Trophoblast cell (in vitro differentiated cells and primary cell): Measurements from ENCODE around the gene STX2.

Experiments
- DNase-seq, 2 donors: peaks; one replicate each; pipeline ENCODE4 v3.0.0-alpha.2; 2016
- H2AFZ ChIP-seq: 2 replicates; pipeline ENCODE4 v1.6.1; 2013; ENCODE audit warnings: low read length, moderate library complexity, mild to moderate bottlenecking; ENCODE audit not compliant: insufficient read depth, poor library complexity
- H2AK5ac ChIP-seq: 2 replicates; pipeline ENCODE4 v1.6.1; 2013; ENCODE audit warnings: mild to moderate bottlenecking, low read length
- H2BK120ac ChIP-seq: 2 replicates; pipeline ENCODE4 v1.6.1; 2013; ENCODE audit warnings: low read length, mild to moderate bottlenecking, moderate library complexity; ENCODE audit not compliant: insufficient read depth, poor library complexity
- H2BK12ac ChIP-seq: 2 replicates; pipeline ENCODE4 v1.6.1; 2013; ENCODE audit warnings: mild to moderate bottlenecking, low read length, moderate library complexity
- H2BK5ac ChIP-seq: 2 replicates; pipeline ENCODE4 v1.6.1; 2013; ENCODE audit warnings: low read length, low read depth, moderate library complexity, mild to moderate bottlenecking; ENCODE audit not compliant: poor library complexity
- H3K14ac ChIP-seq: 2 replicates; pipeline ENCODE4 v1.6.1; 2013; ENCODE audit warnings: mild to moderate bottlenecking, low read length
- H3K18ac ChIP-seq: 2 replicates; pipeline ENCODE4 v1.6.1; 2013; ENCODE audit warnings: mild to moderate bottlenecking, low read length
- H3K23ac ChIP-seq: 2 replicates; pipeline ENCODE4 v1.6.1; 2013; ENCODE audit warnings: low read length
- H3K27ac ChIP-seq: 2 replicates; pipeline ENCODE4 v1.5.1; 2013; ENCODE audit warnings: low read depth, mild to moderate bottlenecking, inconsistent platforms, low read length, moderate library complexity
- H3K27me3 ChIP-seq: 2 replicates; pipeline ENCODE4 v1.6.1; 2013; ENCODE audit warnings: inconsistent platforms, mild to moderate bottlenecking, low read length, moderate library complexity; ENCODE audit not compliant: insufficient read depth
- H3K36me3 ChIP-seq, 2 experiments: 1 replicate in 1 of 2; 2 replicates in 1 of 2; pipeline ENCODE4 v1.6.1; 2013; ENCODE audit warnings: low read length in 2 of 2, mild to moderate bottlenecking in 2 of 2, moderate library complexity in 1 of 2; ENCODE audit not compliant: insufficient read depth in 2 of 2, control insufficient read depth in 1 of 2
- H3K4ac ChIP-seq: 2 replicates; pipeline ENCODE4 v1.6.1; 2013; ENCODE audit warnings: low read depth, mild to moderate bottlenecking, low read length, moderate library complexity
- H3K4me1 ChIP-seq, 2 experiments: 1 replicate in 1 of 2; 2 replicates in 1 of 2; pipeline ENCODE4 v1.6.1; 2013; ENCODE audit warnings: low read length in 2 of 2, mild to moderate bottlenecking in 2 of 2, moderate library complexity in 1 of 2; ENCODE audit not compliant: insufficient read depth in 2 of 2, control insufficient read depth in 1 of 2
- H3K4me2 ChIP-seq: 2 replicates; pipeline ENCODE4 v1.6.1; 2013; ENCODE audit warnings: inconsistent platforms, mild to moderate bottlenecking, low read length, moderate library complexity
- H3K4me3 ChIP-seq: 2 replicates; pipeline ENCODE4 v1.5.1; 2013; ENCODE audit warnings: mild to moderate bottlenecking, low read depth, low read length, inconsistent platforms
- H3K79me1 ChIP-seq: one replicate; pipeline ENCODE4 v1.6.1; 2013; ENCODE audit warnings: low read length
- H3K79me2 ChIP-seq: 2 replicates; pipeline ENCODE4 v1.6.1; 2013; ENCODE audit warnings: low read length, mild to moderate bottlenecking; ENCODE audit not compliant: control insufficient read depth, insufficient read depth, poor library complexity
- H3K9ac ChIP-seq: 2 replicates; pipeline ENCODE4 v1.6.1; 2013; ENCODE audit warnings: mild to moderate bottlenecking, low read length
- H3K9me3 ChIP-seq: 2 replicates; pipeline ENCODE4 v1.6.1; 2013; ENCODE audit warnings: low read depth, mild to moderate bottlenecking, control low read depth, inconsistent platforms, low read length; ENCODE audit not compliant: insufficient read depth
- H4K12ac ChIP-seq: 2 replicates; pipeline ENCODE4 v1.6.1; 2013; ENCODE audit warnings: low read depth, mild to moderate bottlenecking, low read length, moderate library complexity
- H4K8ac ChIP-seq: 2 replicates; pipeline ENCODE4 v1.6.1; 2013; ENCODE audit warnings: low read depth, mild to moderate bottlenecking, low read length, moderate library complexity
- H4K91ac ChIP-seq: one replicate; pipeline ENCODE4 v1.6.1; 2013; ENCODE audit warnings: low read depth, mild to moderate bottlenecking, low read length, moderate library complexity
- WGBS: extraction: QIAGEN DNeasy Blood & Tissue Kit; methylation state at CpG from one replicate; pipeline ENCODE4 v1.1.7; 2013; ENCODE audit warnings: missing lambda C conversion rate; ENCODE audit not compliant: insufficient read length, insufficient coverage; ENCODE audit errors: extremely low coverage; 5-methylcytosine and 5-hydroxymethylcytosine counted together

STX2 gene

DNA sequence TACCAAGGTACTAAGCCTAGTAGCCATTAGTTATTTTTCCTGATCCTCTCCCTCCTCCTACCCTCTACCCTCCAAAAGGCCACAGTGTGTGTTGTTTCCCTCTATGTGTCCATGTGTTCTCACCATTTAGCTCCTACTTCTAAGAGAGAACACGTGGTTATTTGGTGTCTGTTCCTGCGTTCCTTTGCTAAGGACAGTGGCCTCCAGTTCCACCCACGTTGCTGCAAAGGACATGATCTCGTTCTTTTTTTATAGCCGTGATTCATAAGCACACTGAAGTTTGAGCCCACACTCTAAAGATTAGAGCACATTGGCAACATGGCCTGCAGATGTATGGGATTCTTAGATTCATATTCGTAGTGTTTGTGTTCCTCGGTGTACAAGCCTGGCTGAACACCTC is 8.1 kb upstream of the STX2 start:
- H3K4me3 ChIP-seq, result no peak overlapping the region
- no peak overlapping the region for H3K27ac ChIP-seq
- H2BK120ac ChIP-seq, result no peak overlapping the region
- H3K27me3 ChIP-seq, result no peaks in the 10 kb centered on the region
- H2AFZ ChIP-seq, result no peak overlapping the region
- WGBS, result no CpG with 5 or more reads among the region's 7 CpGs
- H3K9me3 ChIP-seq, result no peaks in the 10 kb centered on the region
- no peak overlapping the region for H2BK12ac ChIP-seq
- H3K4me1 ChIP-seq, result peaks cover 0 to 8% of the 10 kb centered on the region in 2 experiments
- no peak overlapping the region for H3K14ac ChIP-seq
- H3K9ac ChIP-seq, result no peak overlapping the region
- H4K8ac ChIP-seq, result no peak overlapping the region
- H3K79me1 ChIP-seq, result no peaks in the 10 kb centered on the region
- no peak overlapping the region for H4K12ac ChIP-seq
- H4K91ac ChIP-seq, result no peak overlapping the region
- no peak for DNase-seq
- H3K36me3 ChIP-seq, result no peaks in the 10 kb centered on the region
- no peak overlapping the region for H3K4me2 ChIP-seq
- no peak overlapping the region for H2BK5ac ChIP-seq
- H2AK5ac ChIP-seq, result no peak overlapping the region
- no peaks in the 10 kb centered on the region for H3K79me2 ChIP-seq
- no peak overlapping the region for H3K18ac ChIP-seq
- H3K4ac ChIP-seq, result no peak overlapping the region
- H3K23ac ChIP-seq, result no peak overlapping the region

DNA sequence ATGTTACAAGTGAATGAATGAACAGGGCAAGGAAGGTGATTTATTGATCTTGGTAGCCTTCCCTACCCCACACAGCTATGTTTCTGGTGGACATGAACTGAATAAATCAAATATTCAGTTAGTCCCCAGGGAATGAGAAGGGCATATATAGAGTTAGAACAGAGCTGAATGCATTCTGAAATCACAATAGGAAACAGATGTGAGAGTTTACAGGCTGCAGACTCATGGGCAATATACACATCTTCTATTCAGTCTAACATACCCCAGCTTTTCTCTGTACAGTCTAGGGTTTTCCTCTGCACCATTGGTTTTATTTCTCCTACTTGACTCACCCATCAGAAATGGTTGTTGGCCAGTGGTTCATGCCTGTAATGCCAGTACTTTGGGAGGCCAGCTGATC is 7.3 kb upstream of the STX2 start:
- Histone ChIP-seq H4K12ac (no peak overlapping the region), H4K8ac (no peak overlapping the region), H4K91ac (no peak overlapping the region), H2AK5ac (no peak overlapping the region), H3K4me1 (peaks cover 0 to 8% of the 10 kb centered on the region in 2 experiments), H3K4me2 (no peak overlapping the region), H3K27me3 (no peaks in the 10 kb centered on the region), H3K36me3 (no peaks in the 10 kb centered on the region), H2AFZ (no peak overlapping the region), H3K9ac (no peak overlapping the region), H2BK5ac (no peak overlapping the region), H3K79me2 (no peaks in the 10 kb centered on the region), H3K14ac (no peak overlapping the region), H3K27ac (no peak overlapping the region), H3K9me3 (no peaks in the 10 kb centered on the region), H3K79me1 (no peaks in the 10 kb centered on the region), H2BK12ac (no peak overlapping the region), H2BK120ac (no peak overlapping the region), H3K4me3 (no peak overlapping the region), H3K18ac (no peak overlapping the region), H3K23ac (no peak overlapping the region), H3K4ac (no peak overlapping the region)
- no peak for DNase-seq

DNA sequence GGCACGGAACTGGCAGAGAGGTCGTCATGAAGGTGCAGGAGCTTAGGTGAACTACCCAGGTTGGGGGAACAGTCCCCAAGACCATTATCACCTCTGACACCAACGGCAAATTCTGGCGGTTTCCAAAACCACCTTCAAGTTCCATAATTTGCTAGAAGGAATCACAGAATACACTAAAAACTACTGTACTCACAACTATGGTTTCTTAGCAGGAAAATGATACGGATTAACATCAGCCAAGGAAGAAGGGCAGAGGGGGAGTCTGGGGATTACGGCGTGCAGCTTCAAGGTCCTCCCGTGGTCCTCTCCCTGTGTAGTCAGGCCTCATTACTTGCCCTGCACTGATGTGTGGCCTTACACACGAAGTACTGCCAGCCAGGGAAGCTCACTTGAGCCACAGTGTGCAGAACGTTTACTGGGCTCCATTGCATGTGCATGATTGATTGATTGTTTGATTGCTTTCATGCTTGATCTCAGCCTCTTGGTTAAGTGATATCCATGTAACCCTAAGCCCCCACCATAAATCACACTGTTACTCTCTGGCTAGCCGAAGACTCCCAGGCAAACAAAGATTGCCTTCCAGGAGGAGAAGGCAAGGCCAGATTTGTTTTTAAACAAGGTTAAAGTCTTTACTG is 837 bp upstream of the STX2 start:
- Histone ChIP-seq H3K79me2 (no peaks in the 10 kb centered on the region), H3K4me2 (peak overlapping the region; percentile 55), H3K27ac (no peak overlapping the region), H2AK5ac (no peak overlapping the region), H2BK5ac (no peak overlapping the region), H3K27me3 (no peaks in the 10 kb centered on the region), H3K4me1 (peaks cover 2% of the 10 kb centered on the region in 2 experiments), H3K18ac (no peak overlapping the region), H3K14ac (no peak overlapping the region), H3K9me3 (peaks cover 2% of the 10 kb centered on the region), H2BK12ac (no peak overlapping the region), H3K9ac (no peak overlapping the region), H3K4ac (no peak overlapping the region), H4K91ac (no peak overlapping the region), H3K23ac (no peak overlapping the region), H3K4me3 (no peak overlapping the region), H3K79me1 (no peaks in the 10 kb centered on the region), H4K8ac (no peak overlapping the region), H2AFZ (peak overlapping the region; percentile 6), H2BK120ac (no peak overlapping the region), H4K12ac (no peak overlapping the region), H3K36me3 (peaks cover 0 to 2% of the 10 kb centered on the region in 2 experiments)
- WGBS, result no CpG with 5 or more reads among the region's 11 CpGs
- no peak for DNase-seq

DNA sequence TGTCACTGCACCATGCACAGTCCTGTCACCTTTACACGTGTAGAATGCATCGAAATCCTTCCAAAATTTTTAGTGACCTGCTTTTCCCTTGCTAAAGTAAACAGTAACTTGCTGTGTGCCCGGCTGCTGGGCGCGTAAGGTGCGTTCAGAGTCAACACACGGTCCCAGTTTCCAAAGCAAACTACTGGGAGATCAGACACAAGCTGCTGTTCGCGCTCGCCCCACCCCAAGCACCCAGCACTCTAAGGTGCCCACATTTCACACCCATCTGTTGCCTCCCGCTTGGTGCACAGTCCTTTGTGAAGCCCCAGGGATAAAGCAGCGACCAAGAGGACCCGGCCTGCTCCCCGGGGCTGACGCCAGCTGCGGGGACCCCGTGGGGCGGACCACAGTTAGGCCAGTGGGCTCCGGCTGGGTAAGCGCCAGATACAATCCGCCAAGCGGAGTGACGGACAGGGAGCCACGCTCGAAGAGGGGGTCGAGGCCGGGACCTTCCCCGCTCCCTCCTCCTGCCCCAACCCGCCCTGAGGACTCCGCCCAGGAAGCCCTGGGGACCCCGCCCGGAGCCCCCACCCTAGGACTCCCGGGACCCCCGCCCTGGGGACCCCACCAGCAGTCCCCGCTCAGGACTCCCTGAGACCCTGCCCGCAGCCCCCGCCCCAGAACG is 633 bp downstream of the STX2 start:
- Histone ChIP-seq H3K9ac (peak overlapping the region; percentile 74), H4K12ac (no peak overlapping the region)

More for the DNA sequence above, 633 bp downstream of the STX2 start:
- Histone ChIP-seq H3K79me2 (no peaks in the 10 kb centered on the region), H3K18ac (peak overlapping the region; percentile 70), H3K23ac (no peak overlapping the region), H3K4me2 (peak overlapping the region; percentile 94), H3K4me1 (peaks cover 2% of the 10 kb centered on the region in 2 experiments), H3K4ac (no peak overlapping the region), H4K91ac (no peak overlapping the region), H4K8ac (no peak overlapping the region), H3K9me3 (peaks cover 2% of the 10 kb centered on the region), H2AK5ac (no peak overlapping the region), H3K14ac (peak overlapping the region; percentile 4), H3K4me3 (peak overlapping the region; percentile 90), H2BK120ac (no peak overlapping the region), H3K79me1 (no peaks in the 10 kb centered on the region), H2BK12ac (no peak overlapping the region), H2AFZ (peak overlapping the region; percentile 6), H3K27me3 (no peaks in the 10 kb centered on the region), H3K36me3 (peaks cover 0 to 2% of the 10 kb centered on the region in 2 experiments), H3K27ac (no peak overlapping the region), H2BK5ac (no peak overlapping the region)
- no CpG with 5 or more reads among the region's 38 CpGs for WGBS
- DNase-seq, result peak in 1 of 2 donors; percentile 16
